ENCODE data around the gene SLC25A5. TPM values are rescaled to one million over a fixed set of nuclear protein-coding genes. Genes with fewer than 3 reads are reported as not detected.
"Not testable (repeated sequence)": the region's sequence is repeated elsewhere in the genome, so short reads cannot be mapped to it uniquely, and the experiment has no call there.

SLC25A5 gene
- total RNA-seq, 1 donor from 2014 or later: 208 TPM

- peak; percentile 55 for DNase-seq (ENCODE audit: low spot score)
- peak; percentile 67 for ATAC-seq
These were observed 34.7 kb downstream of the SLC25A5 start for GRCh38 chrX:119502727-119503483.

- ATAC-seq: peak; percentile 77
- peak; percentile 82 for DNase-seq (ENCODE audit: low spot score)
These were observed 35.2 kb downstream of the SLC25A5 start for GRCh38 chrX:119503484-119503861.

GRCh38 chrX:119505145-119505544 is 36.9 kb downstream of the SLC25A5 start:
- not testable (repeated sequence) for ATAC-seq; DNase-seq (ENCODE audit: low spot score)

- DNase-seq (ENCODE audit: low spot score): peak; percentile 71
- ATAC-seq: peak; percentile 69
These were observed 37.7 kb downstream of the SLC25A5 start for GRCh38 chrX:119505945-119506344.

GRCh38 chrX:119507206-119507605 is 39.0 kb downstream of the SLC25A5 start:
- no peak for ATAC-seq
- no peak for DNase-seq (ENCODE audit: low spot score)

- ATAC-seq (peak; percentile 99), DNase-seq (ENCODE audit: low spot score) (peak; percentile 59)
These were observed 44.0 kb downstream of the SLC25A5 start for GRCh38 chrX:119512146-119512800.

- DNase-seq (ENCODE audit: low spot score) (peak; percentile 44), ATAC-seq (peak; percentile 89)
These were observed 48.0 kb downstream of the SLC25A5 start for GRCh38 chrX:119516157-119516702.

GRCh38 chrX:119518371-119518770 is 50.1 kb downstream of the SLC25A5 start:
- DNase-seq (ENCODE audit: low spot score) (no peak), ATAC-seq (no peak)

Other genes starting within 250 kb of the SLC25A5 start
- gene PGRMC1, start 232.2 kb upstream of the SLC25A5 start, total RNA-seq: 267 TPM
- gene SLC25A43, start 69.1 kb upstream of the SLC25A5 start, total RNA-seq: 7.3 TPM
- gene STEEP1, start 97.0 kb downstream of the SLC25A5 start, total RNA-seq: 6.8 TPM
- 13.6 TPM for gene UBE2A, start 106.1 kb downstream of the SLC25A5 start, total RNA-seq
- gene NKRF, start 138.0 kb downstream of the SLC25A5 start, total RNA-seq: 4.2 TPM
- gene SEPTIN6, start 224.7 kb downstream of the SLC25A5 start, total RNA-seq: 13.7 TPM